Activated T-helper 1 cell treated with anti-CD3 and anti-CD28 coated beads, Interleukin-2, amount 50 U/mL, for 16 hours (primary cell): ENCODE results near the gene SLC51B.
A peak's percentile ranks its signal among the peaks of the same experiment; 100 is the strongest.
"Not testable (repeated sequence)": the region's sequence is repeated elsewhere in the genome, so short reads cannot be mapped to it uniquely, and the experiment has no call there.

ENCODE experiments used
- DNase-seq, 2 donors: peaks; one replicate each; pipeline ENCODE4 v3.0.0-alpha.2; 2020; ENCODE audit warnings: low read depth in 1 of 2, low spot score in 1 of 2

Gene SLC51B

DNA sequence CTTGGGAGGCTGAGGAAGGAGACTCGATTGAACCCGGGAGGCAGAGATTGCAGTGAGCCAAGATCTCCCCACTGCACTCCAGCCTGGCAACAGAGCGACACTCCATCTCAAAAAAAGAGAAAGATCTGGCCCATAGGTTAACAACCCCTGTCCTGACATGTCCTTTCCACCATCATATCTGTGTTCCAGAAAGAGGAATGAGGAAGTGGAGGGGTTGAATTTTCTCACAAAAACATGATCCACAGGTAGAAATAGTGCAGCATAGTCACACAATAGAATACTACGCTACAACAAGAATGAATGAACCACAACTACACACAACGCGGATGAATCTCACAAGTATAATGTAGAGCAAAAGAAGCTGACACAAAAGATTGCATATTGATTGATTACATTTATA lies 4.7 kb upstream of the SLC51B start:
- no peak for DNase-seq

GRCh38 chr15:65041787-65042186 lies 3.4 kb upstream of the SLC51B start:
- DNase-seq: no peak

GRCh38 chr15:65042776-65043327 lies 2.3 kb upstream of the SLC51B start:
- no peak for DNase-seq

- not testable (repeated sequence) for DNase-seq
These were observed 969 bp upstream of the SLC51B start for GRCh38 chr15:65044218-65044617.

DNA sequence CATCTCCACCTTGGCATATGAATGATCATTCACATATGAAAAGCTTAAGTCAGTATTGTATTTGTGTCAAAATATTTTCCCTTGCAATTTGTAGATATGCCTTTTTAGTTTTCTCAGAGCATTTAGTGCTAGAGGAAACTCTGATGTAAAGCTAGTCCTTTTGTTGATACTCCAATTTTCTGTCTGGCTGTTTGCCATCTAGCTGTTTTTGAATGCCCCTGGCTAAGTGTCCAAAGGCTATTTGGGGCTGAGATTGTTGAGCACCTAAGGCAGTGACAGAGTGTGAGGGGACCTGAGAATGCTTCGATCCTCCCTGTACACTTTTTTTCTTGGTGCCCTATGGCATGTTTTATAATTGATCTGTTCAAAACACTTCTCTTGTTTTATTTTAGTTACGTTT lies 3.1 kb downstream of the SLC51B start:
- no peak for DNase-seq

GRCh38 chr15:65049418-65049840 lies 4.2 kb downstream of the SLC51B start:
- peak; percentile 55 to 74 for DNase-seq

DNA sequence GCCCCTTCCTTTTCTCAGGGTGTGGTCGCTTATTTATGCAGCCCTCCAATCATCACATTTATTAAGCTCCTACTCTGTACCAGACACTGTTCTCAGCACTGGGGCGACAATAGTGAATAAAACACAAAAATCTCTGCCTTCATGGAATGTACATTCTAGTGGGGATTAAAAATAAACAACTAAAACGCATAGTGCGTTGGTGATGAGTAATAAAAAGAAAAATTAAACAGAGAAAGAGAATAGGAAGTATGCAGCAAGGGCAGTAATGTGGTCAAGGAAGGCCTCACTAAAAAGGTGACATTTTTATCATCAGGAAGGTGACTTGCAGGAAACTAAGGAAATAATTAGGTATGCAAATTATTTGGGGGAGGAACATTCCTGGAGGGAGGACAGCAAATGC lies 5.1 kb downstream of the SLC51B start:
- no peak for DNase-seq

GRCh38 chr15:65051266-65051665 lies 6.1 kb downstream of the SLC51B start:
- no peak for DNase-seq

DNA sequence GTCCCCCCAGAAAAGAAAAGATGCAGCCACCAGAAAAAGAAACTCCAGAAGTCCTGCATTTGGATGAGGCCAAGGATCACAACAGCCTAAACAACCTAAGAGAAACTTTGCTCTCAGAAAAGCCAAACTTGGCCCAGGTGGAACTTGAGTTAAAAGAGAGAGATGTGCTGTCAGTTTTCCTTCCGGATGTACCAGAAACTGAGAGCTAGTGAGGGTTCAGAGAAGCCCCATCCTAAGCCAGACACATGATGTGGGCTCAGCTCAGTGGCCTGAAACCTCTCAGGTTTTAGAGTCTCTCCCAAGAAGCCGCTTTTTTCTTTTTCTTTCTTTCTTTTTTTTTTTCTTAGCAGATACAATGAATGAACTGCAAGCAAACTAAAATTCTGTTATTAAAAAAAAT lies 7.8 kb downstream of the SLC51B start:
- DNase-seq: no peak

- peak in 1 of 2 donors; percentile 12 for DNase-seq
These were observed 9.4 kb downstream of the SLC51B start for GRCh38 chr15:65054333-65055200.

DNA sequence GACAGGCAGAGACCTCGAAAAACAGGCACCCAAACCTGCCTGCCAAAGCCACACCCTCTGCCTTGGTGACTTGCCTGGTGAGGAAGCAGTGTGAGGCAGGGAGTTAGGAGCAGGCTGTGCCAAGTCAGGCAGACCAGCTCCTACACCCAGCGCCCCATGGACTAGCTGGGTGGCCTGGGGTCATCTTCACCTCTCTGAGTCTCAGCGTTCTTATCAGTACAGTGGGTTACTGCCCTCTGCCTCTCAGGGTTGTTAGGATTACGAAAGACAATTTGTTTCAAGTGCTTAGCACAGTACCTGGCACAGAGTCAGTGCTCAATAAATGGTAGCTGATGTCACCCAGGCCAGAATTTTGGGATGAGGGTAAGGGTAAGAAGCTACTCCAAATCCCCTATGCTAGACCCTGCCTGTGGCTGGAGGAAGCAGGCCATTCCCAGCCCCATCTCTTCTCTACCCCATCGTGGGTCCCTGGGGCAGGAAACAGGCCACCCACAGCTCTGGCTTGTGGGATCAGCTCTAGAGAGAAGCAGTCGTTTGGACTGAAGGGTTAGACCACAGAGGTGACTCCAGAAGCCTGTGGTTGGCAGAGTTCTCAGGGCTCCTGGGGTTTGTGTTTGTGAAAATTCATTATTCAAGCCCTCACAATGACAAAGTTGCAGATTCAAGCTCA lies 10.1 kb downstream of the SLC51B start:
- DNase-seq: no peak

DNA sequence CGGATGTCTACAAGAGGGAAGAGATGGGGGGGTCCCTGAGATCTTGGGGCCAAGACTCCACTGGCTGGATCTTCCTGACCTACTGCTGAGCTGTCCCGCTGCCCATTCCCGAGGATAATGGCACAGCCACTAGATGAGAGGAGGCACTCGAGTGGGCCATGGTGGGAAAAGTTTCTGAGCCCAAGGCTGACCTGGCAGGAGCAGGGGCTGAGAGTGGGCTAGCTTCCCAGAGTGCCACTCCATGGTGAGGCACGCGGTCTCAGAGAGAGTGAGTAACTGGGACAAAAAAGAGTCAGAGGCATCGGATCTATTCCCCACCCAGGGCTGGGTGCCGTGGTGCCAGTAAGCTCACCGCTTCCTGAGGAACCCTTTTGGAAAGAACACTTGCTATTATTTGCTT lies 10.9 kb downstream of the SLC51B start:
- no peak for DNase-seq

DNA sequence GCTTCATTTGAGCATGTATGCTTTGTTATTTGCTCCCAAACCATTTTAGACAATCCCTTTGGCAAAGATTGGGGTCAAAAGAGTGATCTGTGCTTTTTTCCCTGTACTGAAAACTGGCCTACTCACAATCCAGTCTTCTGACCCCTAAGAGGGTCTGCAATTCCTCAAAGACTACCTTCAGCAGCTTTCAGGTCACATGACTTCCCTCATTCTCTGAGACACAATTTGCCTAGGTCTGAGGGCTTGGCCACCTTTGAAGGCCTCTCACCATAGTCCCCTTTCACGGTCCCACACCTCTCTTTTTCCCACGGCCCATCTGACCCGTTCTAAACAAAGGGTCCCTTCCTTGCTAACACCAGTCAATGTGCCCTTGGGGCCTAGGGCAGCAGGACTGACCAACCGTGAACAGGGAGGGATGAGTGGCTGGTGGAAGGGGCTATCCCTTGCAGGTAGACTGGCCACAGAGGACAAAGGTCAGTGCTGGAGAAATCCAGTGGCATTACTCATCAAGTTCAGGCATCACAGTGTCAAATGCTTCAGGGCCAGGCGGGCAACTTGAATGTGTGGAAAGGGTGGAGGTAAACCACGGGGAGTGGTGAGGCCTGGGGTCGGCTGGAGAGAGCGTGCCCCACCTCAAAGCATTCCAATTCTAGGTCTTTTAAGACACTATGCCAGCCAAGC lies 11.8 kb downstream of the SLC51B start:
- DNase-seq: no peak

DNA sequence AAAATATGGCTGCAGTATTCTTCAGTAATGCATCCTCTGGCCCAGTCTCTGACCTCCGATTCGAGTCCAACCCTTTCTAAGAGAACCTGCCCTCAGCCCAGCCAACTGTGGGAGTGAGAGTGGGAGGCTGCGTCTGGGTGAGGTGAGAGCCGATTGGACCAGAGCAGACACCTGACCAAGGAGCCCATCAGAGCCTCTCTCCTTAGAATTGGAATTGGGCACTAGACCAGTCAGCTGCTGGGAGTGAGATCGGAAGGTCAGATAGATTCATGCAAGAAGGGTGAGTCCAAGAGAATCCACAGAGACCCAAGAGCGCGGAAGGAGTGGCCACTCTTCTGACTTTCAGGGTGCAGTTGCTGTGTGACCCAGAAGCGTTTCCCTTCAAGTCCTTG lies 12.4 kb downstream of the SLC51B start:
- DNase-seq: no peak

DNA sequence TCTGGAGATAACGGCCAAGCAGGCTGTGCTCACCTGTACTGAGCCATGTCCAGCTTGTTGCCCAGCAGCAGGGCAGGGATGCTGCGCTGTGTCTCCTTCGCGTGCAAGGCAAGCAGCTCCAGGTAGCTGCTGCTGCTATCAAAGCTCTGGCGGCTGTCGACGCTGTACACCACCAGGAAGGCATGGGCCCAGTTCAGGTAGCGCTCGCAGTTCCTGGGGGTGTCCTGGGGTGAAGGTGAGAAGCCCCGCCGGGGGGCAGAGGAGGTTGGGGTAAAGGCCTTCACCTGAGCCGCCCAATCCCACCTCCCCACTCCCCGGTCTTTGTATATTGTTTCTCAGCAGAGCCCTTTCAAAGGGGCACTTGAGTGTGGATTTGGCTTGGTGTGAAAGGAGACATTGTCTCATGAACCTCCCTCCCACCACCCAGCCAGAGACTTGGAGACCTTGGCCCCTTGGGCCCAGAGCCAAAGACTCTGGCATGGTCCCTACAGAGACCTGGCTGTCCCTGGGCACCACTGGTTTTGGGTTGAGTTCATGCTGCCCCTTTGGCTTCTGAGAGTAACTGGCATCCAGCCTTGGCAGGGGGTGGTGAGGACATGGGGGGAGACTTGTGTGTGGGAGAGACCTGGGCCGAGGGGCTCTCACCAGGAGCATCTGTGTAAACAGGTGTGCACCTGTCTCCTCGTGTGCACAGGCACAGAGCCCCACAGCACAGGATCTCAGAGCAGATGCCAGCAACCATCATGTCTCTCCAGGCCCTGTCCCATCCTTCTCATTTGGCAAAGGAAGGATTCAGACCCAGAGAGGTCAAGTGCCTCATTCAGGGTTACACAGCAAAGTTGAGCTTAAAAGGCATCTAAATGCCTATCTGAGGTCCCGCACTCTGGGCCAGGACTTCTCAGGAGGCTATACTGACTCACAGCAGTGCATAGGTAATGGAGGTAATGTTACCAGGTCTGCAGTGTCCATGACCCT lies 13.5 kb downstream of the SLC51B start:
- no peak for DNase-seq

GRCh38 chr15:65059369-65059750 lies 14.2 kb downstream of the SLC51B start:
- no peak for DNase-seq

DNA sequence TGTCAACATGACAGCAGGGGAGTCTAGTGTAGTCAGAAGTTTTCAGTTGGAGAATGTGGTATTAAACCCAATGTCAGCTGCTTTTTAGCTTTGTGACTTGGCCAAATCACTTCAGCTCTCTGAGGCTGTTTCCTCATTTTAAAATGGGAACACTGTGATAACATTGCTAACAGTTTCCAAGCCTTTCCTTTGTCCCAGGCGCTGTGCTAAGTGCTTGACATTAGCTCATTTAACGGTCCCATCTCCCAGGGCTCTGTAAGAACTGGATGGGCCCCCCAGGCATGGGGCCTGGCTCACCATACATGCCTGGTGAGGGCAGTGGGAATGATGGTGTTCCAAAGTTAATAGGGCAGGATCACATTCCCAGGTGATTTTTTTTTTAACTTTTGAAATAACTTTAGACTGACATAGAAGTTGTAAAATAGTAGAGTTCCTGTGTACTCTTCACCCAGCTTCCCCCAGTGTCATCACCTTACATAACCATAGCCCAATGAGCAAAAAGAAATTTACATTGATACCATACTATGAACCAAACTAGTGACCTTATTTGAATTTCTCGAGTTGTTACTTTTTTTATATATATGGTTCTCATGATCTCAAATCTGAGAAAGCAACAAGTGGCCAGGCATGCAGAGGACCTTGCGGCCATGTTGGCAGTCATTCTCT lies 14.9 kb downstream of the SLC51B start:
- no peak for DNase-seq

- DNase-seq: no peak
These were observed 15.6 kb downstream of the SLC51B start for GRCh38 chr15:65060641-65061397.

DNA sequence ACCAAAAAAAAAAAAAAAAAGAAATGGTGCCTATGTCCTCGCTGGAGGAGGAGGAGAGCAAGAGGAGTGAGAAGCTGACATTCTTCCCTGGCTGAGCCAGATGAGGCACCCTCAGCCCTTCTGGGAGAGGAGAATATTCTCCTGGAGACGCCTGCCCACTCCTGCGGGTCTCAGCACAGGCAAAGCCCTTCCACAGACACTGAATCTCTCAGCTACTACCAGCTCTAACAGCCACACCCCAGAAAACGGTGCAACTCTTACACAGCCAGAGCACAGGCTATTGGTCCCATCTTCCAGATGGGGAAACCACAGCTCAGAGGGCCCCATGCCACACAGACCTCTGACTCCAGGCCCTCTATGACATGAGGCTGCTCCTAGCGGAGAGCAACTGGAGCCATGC lies 16.9 kb downstream of the SLC51B start:
- no peak for DNase-seq
